PC-3 (cell line): ENCODE data around the gene ZNF101. TPM values are rescaled to one million over a fixed set of nuclear protein-coding genes. Genes with fewer than 3 reads are reported as not detected.
"Not testable (repeated sequence)": the region's sequence is repeated elsewhere in the genome, so short reads cannot be mapped to it uniquely, and the experiment has no call there.

Experiments used
- ATAC-seq: fragments of 200-7000 bp; cut with Tn5 transposase; 2 replicates; pipeline ENCODE4 v1.9.1; 2020; ENCODE audit warnings: mild to moderate bottlenecking, moderate library complexity
- BruUV-seq: library from RNA; stranded (reverse); fragments of 400-500 nt; replicated peaks from 2 replicates; lab custom pipeline; 2021; lab: Mats Ljungman, UMichigan
- CTCF ChIA-PET: fragments of 300-600 bp; sonication (Branson Sonifier 250); formaldehyde crosslinking; loops from one replicate; lab custom pipeline; 2022; ENCODE audit warnings: antibody characterized with exemption; lab: Charles Lee
- POLR2A ChIA-PET: fragments of 300-600 bp; sonication (Branson Sonifier 250); formaldehyde crosslinking; loops from one replicate; lab custom pipeline; 2022; ENCODE audit warnings: antibody characterized with exemption; ENCODE audit not compliant: unreplicated experiment; lab: Charles Lee
- DNase-seq: peaks from one replicate; pipeline ENCODE4 v3.0.0-alpha.2; 2015
- H2AFZ ChIP-seq: fragments of 300-600 bp; sonication (generic); 2 replicates; pipeline ENCODE4 v1.6.0; 2016; ENCODE audit warnings: antibody characterized with exemption, low read length
- H3F3A ChIP-seq: fragments of 300-600 bp; sonication (generic); one replicate; pipeline ENCODE4 v1.6.0; 2017; ENCODE audit warnings: antibody characterized with exemption, low read length, control low read depth, mild to moderate bottlenecking; ENCODE audit not compliant: unreplicated experiment
- H3K27ac ChIP-seq: fragments of 300-600 bp; sonication (generic); 2 replicates; pipeline ENCODE4 v1.5.1; 2016; ENCODE audit warnings: mild to moderate bottlenecking, low read length
- H3K27me3 ChIP-seq: fragments of 300-600 bp; sonication (generic); 2 replicates; pipeline ENCODE4 v1.6.1; 2016; ENCODE audit warnings: low read length, mixed read lengths
- H3K36me3 ChIP-seq: fragments of 300-600 bp; sonication (generic); 2 replicates; pipeline ENCODE4 v1.6.1; 2016; ENCODE audit warnings: low read depth, mixed run types, low read length, mixed read lengths
- H3K4me1 ChIP-seq: fragments of 300-600 bp; sonication (generic); 2 replicates; pipeline ENCODE4 v1.5.1; 2016; ENCODE audit warnings: low read length; ENCODE audit not compliant: insufficient read depth
- H3K4me2 ChIP-seq: fragments of 300-600 bp; sonication (generic); 2 replicates; pipeline ENCODE4 v1.6.0; 2016; ENCODE audit warnings: low read length
- H3K4me3 ChIP-seq: fragments of 300-600 bp; sonication (generic); 2 replicates; pipeline ENCODE4 v1.5.1; 2016; ENCODE audit warnings: mild to moderate bottlenecking, low read length, mixed read lengths
- H3K79me2 ChIP-seq: fragments of 300-600 bp; sonication (generic); 2 replicates; pipeline ENCODE4 v1.6.1; 2017; ENCODE audit warnings: low read length, mixed read lengths
- H3K9ac ChIP-seq: fragments of 300-600 bp; sonication (generic); 2 replicates; pipeline ENCODE4 v1.6.0; 2016; ENCODE audit warnings: mild to moderate bottlenecking, low read length
- H3K9me2 ChIP-seq: fragments of 300-600 bp; sonication (generic); replicated peaks from 2 replicates; pipeline ENCODE4 v1.6.1; 2016; ENCODE audit warnings: mixed run types, low read length, mixed read lengths
- H3K9me3 ChIP-seq: fragments of 300-600 bp; sonication (generic); 2 replicates; pipeline ENCODE4 v1.6.1; 2016; ENCODE audit warnings: low read length, mixed read lengths
- H4K20me1 ChIP-seq: fragments of 300-600 bp; sonication (generic); 2 replicates; pipeline ENCODE4 v1.6.1; 2016; ENCODE audit warnings: low read length, mixed read lengths
- EZH2 ChIP-seq: fragments of 300-600 bp; sonication (generic); IDR thresholded peaks from one replicate; pipeline ENCODE4 v1.6.1; 2017; ENCODE audit warnings: antibody characterized with exemption, mild to moderate bottlenecking, low read length; ENCODE audit not compliant: unreplicated experiment
- EZH2phosphoT487 ChIP-seq: fragments of 300-600 bp; sonication (generic); IDR thresholded peaks from 2 replicates; pipeline ENCODE4 v1.6.1; 2018; ENCODE audit warnings: mild to moderate bottlenecking, antibody characterized with exemption, low read length, borderline replicate concordance
- intact Hi-C: fragments of 100-400 bp; cut with micrococcal nuclease; formaldehyde crosslinking; loops from 2 replicates; pipeline ENCODE4 v1.9.0; 2023
- total RNA-seq: library from RNA; depleted of rRNA; stranded (reverse); fragments of >200 nt; gene quantifications from 2 replicates; pipeline ENCODE4 v1.2.3, GENCODE V29; 2014
- TF ChIP-seq, protein P1 (sequence below): fragments of 300-600 bp; sonication (generic); conservative IDR thresholded peaks from 2 replicates; pipeline ENCODE4 v1.5.1; 2017; ENCODE audit warnings: antibody characterized with exemption, low read depth, mild to moderate bottlenecking, low read length

ZNF101 gene
- total RNA-seq, 1 experiment from 2014 or later: 11.0 TPM

- H3K9ac ChIP-seq: no peak overlapping the region
- no peaks in the 10 kb centered on the region for H4K20me1 ChIP-seq
- ATAC-seq (no peak), DNase-seq (no peak)
- no peaks in the 10 kb centered on the region for H3K9me2 ChIP-seq
- no peak overlapping the region for H3K27ac ChIP-seq
- no peak overlapping the region for H3K4me2 ChIP-seq
- intact Hi-C loops: no loop called here
- no peak overlapping the region for H2AFZ ChIP-seq
- H3K79me2 ChIP-seq: no peaks in the 10 kb centered on the region
- no peaks in the 10 kb centered on the region for H3K4me1 ChIP-seq
- peaks cover 5% of the 10 kb centered on the region; the same call in 1 of the 2 replicates for H3K9me3 ChIP-seq
- TF ChIP-seq EZH2phosphoT487 (no peak), EZH2 (no peak)
- TF ChIP-seq, protein P1, sequence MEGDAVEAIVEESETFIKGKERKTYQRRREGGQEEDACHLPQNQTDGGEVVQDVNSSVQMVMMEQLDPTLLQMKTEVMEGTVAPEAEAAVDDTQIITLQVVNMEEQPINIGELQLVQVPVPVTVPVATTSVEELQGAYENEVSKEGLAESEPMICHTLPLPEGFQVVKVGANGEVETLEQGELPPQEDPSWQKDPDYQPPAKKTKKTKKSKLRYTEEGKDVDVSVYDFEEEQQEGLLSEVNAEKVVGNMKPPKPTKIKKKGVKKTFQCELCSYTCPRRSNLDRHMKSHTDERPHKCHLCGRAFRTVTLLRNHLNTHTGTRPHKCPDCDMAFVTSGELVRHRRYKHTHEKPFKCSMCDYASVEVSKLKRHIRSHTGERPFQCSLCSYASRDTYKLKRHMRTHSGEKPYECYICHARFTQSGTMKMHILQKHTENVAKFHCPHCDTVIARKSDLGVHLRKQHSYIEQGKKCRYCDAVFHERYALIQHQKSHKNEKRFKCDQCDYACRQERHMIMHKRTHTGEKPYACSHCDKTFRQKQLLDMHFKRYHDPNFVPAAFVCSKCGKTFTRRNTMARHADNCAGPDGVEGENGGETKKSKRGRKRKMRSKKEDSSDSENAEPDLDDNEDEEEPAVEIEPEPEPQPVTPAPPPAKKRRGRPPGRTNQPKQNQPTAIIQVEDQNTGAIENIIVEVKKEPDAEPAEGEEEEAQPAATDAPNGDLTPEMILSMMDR: no peak
- ChIA-PET CTCF (no interaction called here), POLR2A (no interaction called here)
- no TSS peak for BruUV-seq
- peaks cover 6% of the 10 kb centered on the region; the same call in 1 of the 2 replicates for H3K36me3 ChIP-seq
- H3K27me3 ChIP-seq: no peaks in the 10 kb centered on the region
- no peaks in the 10 kb centered on the region for H3F3A ChIP-seq
- no peak overlapping the region for H3K4me3 ChIP-seq
These were observed 18.5 kb downstream of the ZNF101 start for GRCh38 chr19:19687090-19687489.

- ATAC-seq, H3K27me3 ChIP-seq, DNase-seq, intact Hi-C loops, BruUV-seq, CTCF ChIA-PET, H3K36me3 ChIP-seq, H4K20me1 ChIP-seq, H3K9me2 ChIP-seq, H3K27ac ChIP-seq, H3K4me1 ChIP-seq, H3K9ac ChIP-seq, POLR2A ChIA-PET, H3K4me2 ChIP-seq, H2AFZ ChIP-seq, H3K79me2 ChIP-seq, H3K4me3 ChIP-seq, H3F3A ChIP-seq: not testable (repeated sequence)
- peaks cover 11% of the 10 kb centered on the region; the same call in 1 of the 2 replicates for H3K9me3 ChIP-seq
These were observed 20.4 kb downstream of the ZNF101 start for GRCh38 chr19:19689023-19689422.

GRCh38 chr19:19691683-19692082 lies 23.0 kb downstream of the ZNF101 start:
- no peaks in the 10 kb centered on the region for H3K9me2 ChIP-seq
- H3K9ac ChIP-seq: no peak overlapping the region
- H3K27ac ChIP-seq: no peak overlapping the region
- TF ChIP-seq EZH2 (no peak), EZH2phosphoT487 (no peak)
- TF ChIP-seq, protein P1: no peak
- H3K4me1 ChIP-seq: no peaks in the 10 kb centered on the region
- H3K27me3 ChIP-seq: no peaks in the 10 kb centered on the region
- no peaks in the 10 kb centered on the region for H3K79me2 ChIP-seq
- H2AFZ ChIP-seq: no peak overlapping the region
- intact Hi-C loops: no loop called here
- DNase-seq: no peak
- ChIA-PET CTCF (no interaction called here), POLR2A (no interaction called here)
- 0 out of 2 replicates have a peak, but pooled peaks cover 7% of the 10 kb centered on the region for H3K9me3 ChIP-seq
- H3F3A ChIP-seq: no peaks in the 10 kb centered on the region
- ATAC-seq: no peak
- no TSS peak for BruUV-seq
- H3K4me3 ChIP-seq: no peak overlapping the region
- no peaks in the 10 kb centered on the region for H3K36me3 ChIP-seq
- H3K4me2 ChIP-seq: no peak overlapping the region
- no peaks in the 10 kb centered on the region for H4K20me1 ChIP-seq
